HG03280 (cell line): ENCODE data around the gene PRDM9.
"Not testable (repeated sequence)": the region's sequence is repeated elsewhere in the genome, so short reads cannot be mapped to it uniquely, and the experiment has no call there.

ENCODE experiments used
- ATAC-seq: cut with Tn5 transposase; IDR thresholded peaks from one replicate; pipeline ENCODE4 v1.9.1; 2021; ENCODE audit warnings: mild to moderate bottlenecking, moderate library complexity; ENCODE audit not compliant: unreplicated experiment

PRDM9 gene

GRCh38 chr5:23526616-23527015, 19.2 kb downstream of the PRDM9 start:
- not testable (repeated sequence) for ATAC-seq

GRCh38 chr5:23527216-23527920, 20.0 kb downstream of the PRDM9 start:
- ATAC-seq: not testable (repeated sequence)

- ATAC-seq: no peak
Measured at GRCh38 chr5:23528677-23529076, 21.3 kb downstream of the PRDM9 start.

- ATAC-seq: no peak
Measured at GRCh38 chr5:23530571-23530970, 23.2 kb downstream of the PRDM9 start.

- no peak for ATAC-seq
Measured at GRCh38 chr5:23571059-23571458, 63.6 kb downstream of the PRDM9 start.
